ENCODE data around the gene LRP10. TPM values are rescaled to one million over a fixed set of nuclear protein-coding genes. Genes with fewer than 3 reads are reported as not detected.

The LRP10 gene
- polyA plus RNA-seq, 2 of the 4 experiments (the other 2 are of a cell fraction) = 57.2 to 74.3 TPM

- TF ChIP-seq PHF8 (IDR thresholded peaks at IDR 0.05; ENCODE audit: borderline replicate concordance, low read depth) = peak; percentile 45; the same call in 1 of the 2 replicates
- peak; percentile 69 to 75 for TF ChIP-seq RAD21 (conservative IDR thresholded peaks at IDR 0.05 in 1 of 2, IDR thresholded peaks at IDR 0.05 in 1 of 2)
- peak; percentile 50 for TF ChIP-seq MAX (IDR thresholded peaks at IDR 0.05)
- peak; percentile 50 for TF ChIP-seq NFE2L2 (conservative IDR thresholded peaks at IDR 0.05; ENCODE audit: low read length)
Measured at GRCh38 chr14:22872033-22872832, 693 bp downstream of the LRP10 start (continued).

GRCh38 chr14:22872833-22873520 lies 1.4 kb downstream of the LRP10 start:
- FAIRE-seq (no peak), DNase-seq (ENCODE audit: low read depth in 1 of 2, low spot score in 1 of 2) (no peak), ATAC-seq (peak in 1 of 2 experiments; percentile 2; a peak in 2 of 6 replicates)
- TF ChIP-seq CTCF (IDR thresholded peaks at IDR 0.05) = peak; percentile 13; the same call in 1 of the 3 replicates
- TF ChIP-seq MAFK (IDR thresholded peaks at IDR 0.05; ENCODE audit: partially characterized antibody) = no peak
- Histone ChIP-seq H3K4me3 (peak overlapping the region; percentile 78), H3K9me3 (no peaks in the 10 kb centered on the region), H3K4me1 (peaks cover 21% of the 10 kb centered on the region), H3K4me2 (peak overlapping the region; percentile 81), H3K27ac (peak overlapping the region; percentile 94 to 98)
- CTCF ChIA-PET = interaction anchor here (0.6 to 23.1 kb wide), 38 partner anchors 11 to 320 kb away, joined by 3 to 368 read pairs (median 4); partner anchors contain the start of genes AJUBA, MMP14, PRMT5 and RBM23
- POLR2A ChIA-PET = interaction anchor here (0.6 to 3.1 kb wide), 3 partner anchors 14 to 301 kb away, joined by 5 to 11 read pairs (median 7); no protein-coding TSS in a partner anchor
- WGBS (ENCODE audit: missing lambda C conversion rate) = 39% methylated on average over 10 of the region's 10 CpGs

- no peak overlapping the region for H3K4me2 ChIP-seq
- peaks cover 14% of the 10 kb centered on the region for H3K4me1 ChIP-seq
- CTCF ChIA-PET = interaction anchor here (0.6 to 23.1 kb wide), 4 partner anchors 9 to 21 kb away, joined by 3 to 368 read pairs (median 75); partner anchors contain the start of gene REM2
- no peaks in the 10 kb centered on the region for H3K9me3 ChIP-seq
- no peak for TF ChIP-seq POLR2A (IDR thresholded peaks at IDR 0.05; ENCODE audit: low read length)
- TF ChIP-seq BCL3 (IDR thresholded peaks at IDR 0.05) = no peak
- no peak for TF ChIP-seq GATA3 (IDR thresholded peaks at IDR 0.05; ENCODE audit: borderline replicate concordance)
- TF ChIP-seq EHMT2 (IDR thresholded peaks at IDR 0.05; ENCODE audit: low read depth) = no peak
- TF ChIP-seq ELK1 (IDR thresholded peaks at IDR 0.05; ENCODE audit: low read depth, low read length) = no peak
- TF ChIP-seq MYC (IDR thresholded peaks at IDR 0.05; ENCODE audit: borderline replicate concordance, low read length) = no peak
- TF ChIP-seq POLR2AphosphoS2 (conservative IDR thresholded peaks at IDR 0.05; ENCODE audit: low read length) = no peak
- no peak for TF ChIP-seq NPAS2 (CRISPR knock-in tag; IDR thresholded peaks at IDR 0.05; ENCODE audit: borderline replicate concordance)
- no peak for TF ChIP-seq REST (IDR thresholded peaks at IDR 0.05)
- no peak for TF ChIP-seq E2F6 (IDR thresholded peaks at IDR 0.05; ENCODE audit: borderline replicate concordance, low read depth)
- TF ChIP-seq MAX (IDR thresholded peaks at IDR 0.05) = no peak
- WGBS (ENCODE audit: missing lambda C conversion rate) = 96% methylated on average over 14 of the region's 15 CpGs
- no peak overlapping the region for H3K27ac ChIP-seq
- POLR2A ChIA-PET = no interaction called here
- H3K4me3 ChIP-seq = no peak overlapping the region
- no peak for FAIRE-seq
- no peak for DNase-seq (ENCODE audit: low read depth in 1 of 2, low spot score in 1 of 2)
- no peak for ATAC-seq
Measured at GRCh38 chr14:22875003-22875747, 3.6 kb downstream of the LRP10 start.

All from A549 (cell line).